ENCODE measurements around the gene TNFRSF19. TPM values are rescaled to one million over a fixed set of nuclear protein-coding genes. Genes with fewer than 3 reads are reported as not detected.

Gene TNFRSF19
- polyA plus RNA-seq, 3 donors from 2014 or later: 0.19 to 0.27 TPM; not detected in 1

- Mint-ChIP-seq H3K27me3 (ENCODE audit: low read depth in 3 of 3) (peaks cover 10 to 22% (median 10%) of the 10 kb centered on the region in 3 donors), H3K27ac (no peak overlapping the region), H3K9me3 (no peaks in the 10 kb centered on the region), H3K4me1 (peaks cover 1 to 7% of the 10 kb centered on the region in 2 donors), H3K4me3 (no peak overlapping the region), H3K36me3 (no peaks in the 10 kb centered on the region)
- no peak for DNase-seq
These were observed 75.6 kb downstream of the TNFRSF19 start for GRCh38 chr13:23645851-23646250.

DNA sequence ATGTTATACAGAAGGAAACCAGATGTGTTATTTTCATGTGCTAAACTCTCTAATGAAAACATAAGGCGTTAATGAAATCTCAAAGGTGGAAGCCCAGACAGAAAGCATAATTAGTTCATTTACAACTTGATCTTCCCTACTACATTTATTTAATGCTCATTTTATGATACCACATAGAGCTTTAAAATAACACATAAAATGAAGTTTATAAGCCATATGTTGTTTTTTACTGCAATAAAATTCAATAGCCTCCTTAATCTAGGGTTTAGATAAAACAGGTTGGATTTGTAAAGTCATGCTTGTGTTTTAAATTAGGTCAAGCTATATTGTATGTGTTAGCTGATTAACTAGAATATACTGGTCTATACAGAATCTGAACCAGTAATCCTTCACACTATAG is 81.2 kb downstream of the TNFRSF19 start:
- no peaks in the 10 kb centered on the region for H3K9me3 Mint-ChIP-seq
- no peaks in the 10 kb centered on the region for H3K36me3 Mint-ChIP-seq
- peaks cover 13 to 26% (median 16%) of the 10 kb centered on the region in 3 donors for H3K27me3 Mint-ChIP-seq (ENCODE audit: low read depth in 3 of 3)
- no peak for DNase-seq
- peaks cover 31 to 40% of the 10 kb centered on the region in 2 donors for H3K4me1 Mint-ChIP-seq
- peak overlapping the region in 2 of 5 donors; percentile 10 to 25 for H3K4me3 Mint-ChIP-seq
- no peak overlapping the region for H3K27ac Mint-ChIP-seq

DNA sequence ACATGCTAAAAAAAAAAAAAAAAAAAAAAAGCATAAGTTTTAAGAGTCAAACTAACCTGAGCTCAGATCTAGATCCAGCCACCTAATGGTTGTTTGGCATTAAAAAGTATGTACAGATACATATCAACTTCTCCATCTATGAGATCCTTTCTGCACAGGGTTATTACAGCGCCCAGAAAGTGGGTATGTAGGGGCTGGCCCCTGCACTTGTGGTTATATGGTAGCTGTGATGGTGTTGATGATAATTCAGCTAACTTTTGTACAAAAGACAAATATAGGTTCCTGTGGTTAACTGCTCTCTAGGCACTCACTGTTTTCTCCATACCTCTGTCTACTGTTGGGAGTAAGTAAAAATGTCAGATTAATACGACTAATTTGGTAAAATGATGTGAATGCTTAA is 81.7 kb downstream of the TNFRSF19 start:
- H3K27me3 Mint-ChIP-seq (ENCODE audit: low read depth in 3 of 3): peaks cover 13 to 26% (median 19%) of the 10 kb centered on the region in 3 donors
- peak; percentile 48 to 56 (median 53) for DNase-seq
- H3K4me3 Mint-ChIP-seq: peak overlapping the region; percentile 41 to 79 (median 61)
- H3K4me1 Mint-ChIP-seq: peaks cover 31 to 40% of the 10 kb centered on the region in 2 donors
- no peaks in the 10 kb centered on the region for H3K36me3 Mint-ChIP-seq
- H3K9me3 Mint-ChIP-seq: no peaks in the 10 kb centered on the region
- no peak overlapping the region for H3K27ac Mint-ChIP-seq

DNA sequence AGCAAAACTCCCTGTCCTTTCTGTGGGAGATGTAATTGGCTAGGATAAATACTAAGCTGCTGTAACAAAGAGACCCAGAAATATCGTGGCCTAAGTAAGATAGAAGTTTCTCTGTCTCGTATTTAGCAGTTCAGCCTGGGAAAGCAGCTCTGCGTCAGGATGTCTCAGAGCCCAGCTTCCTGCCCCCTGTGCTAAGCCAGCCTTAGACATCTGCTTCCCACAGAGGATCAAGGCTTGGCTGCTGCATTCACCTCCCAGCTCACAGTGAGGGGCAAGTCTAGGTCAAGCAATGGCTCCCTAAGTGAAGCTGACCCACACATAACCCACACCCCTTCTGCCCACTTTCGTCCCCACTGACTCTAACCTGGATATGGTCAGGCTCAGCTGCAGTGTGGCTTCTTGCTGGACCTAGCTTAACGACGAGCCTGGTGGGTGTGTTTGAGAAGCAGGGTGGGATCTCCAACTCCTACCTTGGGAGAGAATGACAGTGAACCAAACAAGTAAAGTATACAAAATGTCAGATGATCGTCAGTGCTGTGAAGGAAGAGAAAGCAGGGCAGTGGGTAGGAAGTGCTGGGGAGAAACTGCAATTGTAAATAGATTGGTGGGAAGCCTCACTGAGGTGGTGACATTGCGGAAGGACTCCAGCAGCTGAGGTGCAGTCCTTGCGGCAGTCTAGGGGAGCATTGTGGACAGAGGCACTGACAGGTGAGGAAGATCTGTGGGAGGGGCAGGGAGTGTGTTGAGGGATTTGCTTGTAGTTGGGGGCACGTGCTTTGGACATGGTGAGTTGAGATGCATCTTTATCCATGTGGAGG is 82.9 kb downstream of the TNFRSF19 start:
- DNase-seq: peak; percentile 10 to 15 (median 10)
- H3K9me3 Mint-ChIP-seq: no peaks in the 10 kb centered on the region
- peaks cover 14 to 26% (median 20%) of the 10 kb centered on the region in 3 donors for H3K27me3 Mint-ChIP-seq (ENCODE audit: low read depth in 3 of 3)
- H3K4me1 Mint-ChIP-seq: peaks cover 31 to 40% of the 10 kb centered on the region in 2 donors
- no peaks in the 10 kb centered on the region for H3K36me3 Mint-ChIP-seq
- H3K27ac Mint-ChIP-seq: peak overlapping the region in 1 of 6 donors; percentile 2
- peak overlapping the region; percentile 50 to 79 (median 61) for H3K4me3 Mint-ChIP-seq

DNA sequence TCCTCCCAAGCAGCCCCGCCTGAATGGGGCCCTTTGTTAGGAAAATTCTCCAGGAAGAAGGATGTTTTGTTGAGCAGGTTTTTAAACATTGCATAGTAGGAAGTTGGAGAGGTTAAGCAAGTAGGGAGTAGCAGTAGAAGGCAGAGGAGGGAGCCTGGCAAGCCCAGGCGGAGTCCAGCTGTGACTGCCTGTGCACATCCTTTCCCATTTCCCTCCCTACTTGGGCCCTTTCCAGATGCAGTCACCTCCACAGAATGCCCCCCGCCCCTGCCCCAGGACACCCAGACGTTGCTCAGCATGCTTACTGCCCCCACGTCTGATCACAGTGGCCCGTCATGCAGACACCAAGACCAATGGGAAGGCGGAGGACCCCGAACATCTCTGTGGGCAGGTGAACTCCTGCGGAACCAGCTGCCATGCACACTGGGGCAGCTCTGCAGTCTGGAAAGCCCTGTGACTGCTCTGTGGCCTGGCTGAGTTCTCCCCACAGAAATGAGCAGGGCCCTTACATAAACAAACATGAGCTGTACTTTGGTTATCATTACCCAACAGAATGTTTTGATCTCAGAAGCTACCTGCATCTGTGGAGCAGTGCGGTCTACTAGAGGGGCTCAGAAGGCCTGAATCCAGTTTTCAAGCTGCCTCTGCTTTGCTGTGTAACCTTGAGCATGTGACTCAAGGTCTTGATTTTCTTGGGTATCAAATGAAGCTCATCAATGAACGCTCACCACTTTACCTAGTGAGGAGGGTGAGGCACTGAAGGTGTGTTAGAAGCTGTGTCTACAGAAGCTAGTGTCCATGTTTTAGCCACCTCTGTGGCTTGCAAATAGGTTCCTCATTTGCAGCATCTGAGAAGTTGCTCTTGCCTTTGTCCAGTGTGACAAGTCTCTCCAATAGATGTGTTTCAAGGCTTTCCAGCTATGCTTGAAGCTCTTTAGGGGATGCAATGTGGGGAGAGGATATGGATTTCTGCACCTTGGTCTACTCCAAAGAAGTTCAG is 84.2 kb downstream of the TNFRSF19 start:
- peaks cover 10 to 18% (median 15%) of the 10 kb centered on the region in 3 donors for H3K27me3 Mint-ChIP-seq (ENCODE audit: low read depth in 3 of 3)
- no peak overlapping the region for H3K27ac Mint-ChIP-seq
- H3K36me3 Mint-ChIP-seq: no peaks in the 10 kb centered on the region

GRCh38 chr13:23655321-23655720 is 85.1 kb downstream of the TNFRSF19 start:
- DNase-seq: no peak
- Mint-ChIP-seq H3K27me3 (ENCODE audit: low read depth in 3 of 3) (peaks cover 6 to 11% (median 6%) of the 10 kb centered on the region in 3 donors), H3K36me3 (no peaks in the 10 kb centered on the region), H3K4me1 (peaks cover 31 to 38% of the 10 kb centered on the region in 2 donors), H3K4me3 (no peak overlapping the region), H3K27ac (no peak overlapping the region), H3K9me3 (no peaks in the 10 kb centered on the region)

More for the DNA sequence above, 84.2 kb downstream of the TNFRSF19 start:
- no peak for DNase-seq
- H3K4me3 Mint-ChIP-seq: peak overlapping the region in 2 of 5 donors; percentile 11 to 71
- no peaks in the 10 kb centered on the region for H3K9me3 Mint-ChIP-seq
- peaks cover 31 to 40% of the 10 kb centered on the region in 2 donors for H3K4me1 Mint-ChIP-seq

GRCh38 chr13:23656637-23657371 is 86.6 kb downstream of the TNFRSF19 start:
- Mint-ChIP-seq H3K27ac (no peak overlapping the region), H3K4me1 (peaks cover 22 to 23% of the 10 kb centered on the region in 2 donors), H3K27me3 (ENCODE audit: low read depth in 3 of 3) (peaks cover 4 to 11% (median 6%) of the 10 kb centered on the region in 3 donors), H3K36me3 (no peaks in the 10 kb centered on the region), H3K9me3 (no peaks in the 10 kb centered on the region), H3K4me3 (no peak overlapping the region)
- no peak for DNase-seq

DNA sequence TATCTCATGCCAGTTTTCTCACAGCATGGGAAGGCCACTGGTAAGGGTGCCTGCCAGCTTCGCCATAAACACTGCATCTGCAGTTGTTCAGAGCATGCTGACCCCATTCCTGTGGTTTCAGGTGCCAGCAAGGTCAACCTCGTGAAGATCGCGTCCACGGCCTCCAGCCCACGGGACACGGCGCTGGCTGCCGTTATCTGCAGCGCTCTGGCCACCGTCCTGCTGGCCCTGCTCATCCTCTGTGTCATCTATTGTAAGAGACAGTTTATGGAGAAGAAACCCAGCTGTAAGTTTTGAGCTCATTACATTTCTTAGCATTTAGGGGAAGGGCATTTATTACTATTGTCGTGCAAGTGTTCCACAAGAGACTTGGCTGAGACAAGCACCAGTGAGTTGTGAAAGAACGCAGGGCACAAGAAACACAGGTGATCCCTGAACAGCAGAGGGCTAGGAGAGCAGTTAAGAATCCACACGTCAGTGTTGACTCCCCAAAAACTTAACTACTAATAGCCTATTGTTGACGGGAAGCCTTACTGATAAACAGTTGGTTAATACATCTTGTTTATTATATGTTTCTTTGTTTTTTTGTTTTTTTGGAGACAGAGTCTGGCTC is 88.8 kb downstream of the TNFRSF19 start:
- Mint-ChIP-seq H3K4me1 (peaks cover 0 to under 1% of the 10 kb centered on the region in 2 donors), H3K4me3 (no peak overlapping the region), H3K9me3 (no peaks in the 10 kb centered on the region), H3K27ac (no peak overlapping the region), H3K27me3 (ENCODE audit: low read depth in 3 of 3) (peaks cover 3 to 11% (median 9%) of the 10 kb centered on the region in 3 donors), H3K36me3 (peaks cover 0 to 5% (median 0%) of the 10 kb centered on the region in 3 donors)
- DNase-seq: no peak

- Mint-ChIP-seq H3K36me3 (peaks cover 0 to 5% (median 0%) of the 10 kb centered on the region in 3 donors), H3K27ac (no peak overlapping the region), H3K4me1 (no peaks in the 10 kb centered on the region)
These were observed 90.0 kb downstream of the TNFRSF19 start for GRCh38 chr13:23660249-23660648.

DNA sequence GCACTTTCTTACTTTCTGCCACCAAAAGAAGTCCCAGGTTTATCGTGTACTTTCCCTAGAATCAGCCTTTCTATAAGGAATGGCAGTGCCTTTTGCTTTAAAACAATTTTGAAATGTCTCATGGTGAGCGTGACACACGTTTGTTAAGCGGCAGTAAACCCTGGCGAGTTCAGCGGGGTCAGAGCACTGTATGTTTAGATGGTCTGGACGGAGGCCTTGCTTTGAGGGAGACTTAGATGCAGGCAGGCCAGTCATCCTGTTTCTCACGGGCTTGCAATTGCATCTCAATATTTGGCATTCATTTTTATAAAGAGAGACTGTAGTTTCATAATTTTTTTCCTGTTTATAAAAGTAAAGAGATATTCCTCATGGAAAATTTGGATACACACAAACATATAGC is 96.4 kb downstream of the TNFRSF19 start:
- H3K4me1 Mint-ChIP-seq: no peaks in the 10 kb centered on the region
- no peak overlapping the region for H3K4me3 Mint-ChIP-seq
- H3K27ac Mint-ChIP-seq: no peak overlapping the region
- H3K36me3 Mint-ChIP-seq: peaks cover 0 to 5% (median 0%) of the 10 kb centered on the region in 3 donors
- H3K27me3 Mint-ChIP-seq (ENCODE audit: low read depth in 3 of 3): peaks cover 0 to 11% (median 3%) of the 10 kb centered on the region in 3 donors
- DNase-seq: no peak
- peaks cover 0 to 2% (median 0%) of the 10 kb centered on the region in 6 donors for H3K9me3 Mint-ChIP-seq

More at GRCh38 chr13:23660249-23660648, 90.0 kb downstream of the TNFRSF19 start:
- peaks cover 3 to 13% (median 9%) of the 10 kb centered on the region in 3 donors for H3K27me3 Mint-ChIP-seq (ENCODE audit: low read depth in 3 of 3)
- peaks cover 0 to 2% (median 0%) of the 10 kb centered on the region in 6 donors for H3K9me3 Mint-ChIP-seq
- DNase-seq: no peak
- H3K4me3 Mint-ChIP-seq: no peak overlapping the region

DNA sequence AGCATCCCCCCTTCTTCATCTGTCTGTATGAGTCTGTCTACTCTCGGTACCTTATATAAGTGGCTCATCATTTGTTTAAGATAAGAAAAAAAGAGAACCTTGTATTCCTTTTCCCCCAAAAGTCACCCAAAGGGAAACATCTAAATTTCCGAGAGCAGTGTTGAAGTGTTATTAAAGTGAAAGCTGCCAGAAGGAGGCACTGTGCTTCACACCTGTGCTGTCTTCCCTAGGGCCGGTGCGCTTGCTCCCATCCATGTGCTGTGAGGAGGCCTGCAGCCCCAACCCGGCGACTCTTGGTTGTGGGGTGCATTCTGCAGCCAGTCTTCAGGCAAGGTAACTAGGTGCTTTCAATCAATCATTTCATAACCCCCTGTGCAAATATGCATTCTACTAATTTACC is 97.5 kb downstream of the TNFRSF19 start:
- no peak for DNase-seq
- no peaks in the 10 kb centered on the region for H3K4me1 Mint-ChIP-seq
- peaks cover 0 to 2% (median 0%) of the 10 kb centered on the region in 6 donors for H3K9me3 Mint-ChIP-seq
- H3K27ac Mint-ChIP-seq: no peak overlapping the region
- peaks cover 0 to 6% (median 3%) of the 10 kb centered on the region in 3 donors for H3K27me3 Mint-ChIP-seq (ENCODE audit: low read depth in 3 of 3)
- peaks cover 0 to 5% (median 0%) of the 10 kb centered on the region in 3 donors for H3K36me3 Mint-ChIP-seq
- no peak overlapping the region for H3K4me3 Mint-ChIP-seq

GRCh38 chr13:23668562-23668961 is 98.3 kb downstream of the TNFRSF19 start:
- no peak for DNase-seq
- Mint-ChIP-seq H3K9me3 (peaks cover 0 to 2% (median 0%) of the 10 kb centered on the region in 6 donors), H3K4me1 (no peaks in the 10 kb centered on the region), H3K27ac (no peak overlapping the region), H3K36me3 (peaks cover 0 to 2% (median 0%) of the 10 kb centered on the region in 3 donors), H3K27me3 (ENCODE audit: low read depth in 3 of 3) (peaks cover 0 to 4% (median 0%) of the 10 kb centered on the region in 3 donors), H3K4me3 (no peak overlapping the region)
